ENCODE measurements around the gene WNK2. TPM values are rescaled to one million over a fixed set of nuclear protein-coding genes. Genes with fewer than 3 reads are reported as not detected.

Gene WNK2
- total RNA-seq, 2 experiments from 2014 or later = 1.7 to 2.8 TPM

DNA sequence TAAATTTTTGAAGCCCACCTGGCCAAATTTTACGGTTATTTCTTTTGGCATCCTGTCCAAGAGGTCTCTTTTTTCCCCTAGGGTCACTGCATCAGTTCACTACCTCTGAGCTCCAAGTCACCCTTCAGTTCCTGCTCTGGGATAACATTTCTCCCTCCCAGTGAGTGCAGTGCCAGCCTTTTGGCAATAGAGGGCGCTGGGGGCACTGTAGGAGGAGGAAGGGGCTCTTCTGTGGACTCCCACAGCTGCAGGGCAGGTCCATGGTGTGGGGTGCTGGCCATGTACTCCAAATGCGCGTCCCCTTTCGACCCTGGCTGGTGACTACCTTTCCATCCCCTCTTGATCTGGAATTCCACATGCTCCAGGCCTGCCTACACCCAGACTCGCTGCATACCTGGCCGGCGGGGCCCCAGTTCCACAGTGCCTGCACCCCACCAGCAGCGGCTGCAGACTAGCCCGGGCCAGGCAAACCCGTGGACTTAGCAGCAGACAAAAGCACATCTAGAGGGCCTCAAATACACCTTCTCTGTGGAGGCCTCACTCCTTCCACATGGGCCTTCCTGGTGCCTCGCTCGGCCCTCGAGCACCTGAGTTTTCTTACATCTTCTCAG lies 29.5 kb upstream of the WNK2 start:
- intact Hi-C loops (cut with micrococcal nuclease) = no loop called here
- TF ChIP-seq, protein P1, sequence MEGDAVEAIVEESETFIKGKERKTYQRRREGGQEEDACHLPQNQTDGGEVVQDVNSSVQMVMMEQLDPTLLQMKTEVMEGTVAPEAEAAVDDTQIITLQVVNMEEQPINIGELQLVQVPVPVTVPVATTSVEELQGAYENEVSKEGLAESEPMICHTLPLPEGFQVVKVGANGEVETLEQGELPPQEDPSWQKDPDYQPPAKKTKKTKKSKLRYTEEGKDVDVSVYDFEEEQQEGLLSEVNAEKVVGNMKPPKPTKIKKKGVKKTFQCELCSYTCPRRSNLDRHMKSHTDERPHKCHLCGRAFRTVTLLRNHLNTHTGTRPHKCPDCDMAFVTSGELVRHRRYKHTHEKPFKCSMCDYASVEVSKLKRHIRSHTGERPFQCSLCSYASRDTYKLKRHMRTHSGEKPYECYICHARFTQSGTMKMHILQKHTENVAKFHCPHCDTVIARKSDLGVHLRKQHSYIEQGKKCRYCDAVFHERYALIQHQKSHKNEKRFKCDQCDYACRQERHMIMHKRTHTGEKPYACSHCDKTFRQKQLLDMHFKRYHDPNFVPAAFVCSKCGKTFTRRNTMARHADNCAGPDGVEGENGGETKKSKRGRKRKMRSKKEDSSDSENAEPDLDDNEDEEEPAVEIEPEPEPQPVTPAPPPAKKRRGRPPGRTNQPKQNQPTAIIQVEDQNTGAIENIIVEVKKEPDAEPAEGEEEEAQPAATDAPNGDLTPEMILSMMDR (IDR thresholded peaks at IDR 0.05) = peak; percentile 77
- ChIA-PET CTCF (interaction anchor here (0.6 to 2.1 kb wide), 18 partner anchors 10 to 412 kb away, joined by 3 to 15 read pairs (median 3); no protein-coding TSS in a partner anchor), POLR2A (interaction anchor here (0.7 to 1.4 kb wide), 2 partner anchors 46 to 63 kb away, joined by 3 to 4 read pairs; no protein-coding TSS in a partner anchor)
- H3K9me3 Mint-ChIP-seq = peaks cover 3% of the 10 kb centered on the region
- DNase-seq (peak; percentile 65), ATAC-seq (peak; percentile 62)
- H3K27ac Mint-ChIP-seq = no peak overlapping the region
- peaks cover under 1% of the 10 kb centered on the region for H3K36me3 Mint-ChIP-seq (ENCODE audit: low read depth)
- no peaks in the 10 kb centered on the region for H3K27me3 Mint-ChIP-seq
- no peak overlapping the region for H3K4me3 Mint-ChIP-seq
- peaks cover 17% of the 10 kb centered on the region for H3K4me1 Mint-ChIP-seq (ENCODE audit: low read depth)

DNA sequence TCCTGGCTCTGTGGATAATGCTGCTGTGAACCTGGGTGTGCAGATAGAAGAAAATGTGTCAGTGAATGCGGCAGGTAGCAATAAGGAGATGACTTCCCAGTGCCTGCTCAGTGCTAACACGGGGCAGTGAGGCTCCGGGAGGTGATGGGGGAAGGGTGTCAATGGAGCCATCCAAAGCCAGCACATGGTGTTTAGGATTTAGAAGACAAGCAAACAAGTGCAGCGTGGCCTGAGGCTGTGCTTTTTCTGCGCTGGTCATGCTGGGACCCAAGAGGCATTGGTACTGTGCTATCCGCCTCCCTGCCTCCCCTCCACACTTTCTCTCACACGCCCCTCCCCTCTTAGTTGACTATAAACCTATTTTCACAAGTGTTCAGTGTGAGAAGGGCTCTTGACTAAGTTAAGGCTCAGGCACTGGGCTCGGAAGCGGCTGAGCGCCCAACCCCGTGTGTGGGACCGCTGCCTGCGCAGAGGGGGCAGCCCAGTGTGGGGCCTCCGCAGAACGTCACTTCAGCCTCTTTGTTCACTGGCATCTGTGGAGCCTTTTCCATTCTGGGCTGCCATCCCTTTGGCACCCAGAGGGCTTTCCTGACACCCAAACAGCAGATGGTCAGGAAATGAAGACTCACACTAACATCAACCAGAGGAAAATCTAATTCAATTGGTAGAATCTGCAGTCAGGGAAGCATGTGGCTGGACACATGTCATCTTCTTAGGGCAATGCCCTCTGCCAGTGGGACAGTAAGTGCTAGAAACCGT lies 28.0 kb upstream of the WNK2 start:
- no peaks in the 10 kb centered on the region for H3K27me3 Mint-ChIP-seq
- DNase-seq (no peak), ATAC-seq (no peak)
- TF ChIP-seq, protein P1 (IDR thresholded peaks at IDR 0.05) = no peak
- H3K27ac Mint-ChIP-seq = peak overlapping the region; percentile 52
- POLR2A ChIA-PET = interaction anchor here (0.9 to 1.5 kb wide), 2 partner anchors 46 to 295 kb away, joined by 3 to 4 read pairs; no protein-coding TSS in a partner anchor
- H3K9me3 Mint-ChIP-seq = peaks cover 2% of the 10 kb centered on the region
- intact Hi-C loops (cut with micrococcal nuclease) = loop anchor here (5.0 kb wide), 1 partner anchor 151 kb away; no protein-coding TSS in a partner anchor
- peaks cover 14% of the 10 kb centered on the region for H3K4me1 Mint-ChIP-seq (ENCODE audit: low read depth)
- no peaks in the 10 kb centered on the region for H3K36me3 Mint-ChIP-seq (ENCODE audit: low read depth)
- CTCF ChIA-PET = interaction anchor here (1.2 to 1.8 kb wide), 4 partner anchors 15 to 410 kb away, joined by 3 to 8 read pairs (median 4); no protein-coding TSS in a partner anchor
- H3K4me3 Mint-ChIP-seq = no peak overlapping the region

DNA sequence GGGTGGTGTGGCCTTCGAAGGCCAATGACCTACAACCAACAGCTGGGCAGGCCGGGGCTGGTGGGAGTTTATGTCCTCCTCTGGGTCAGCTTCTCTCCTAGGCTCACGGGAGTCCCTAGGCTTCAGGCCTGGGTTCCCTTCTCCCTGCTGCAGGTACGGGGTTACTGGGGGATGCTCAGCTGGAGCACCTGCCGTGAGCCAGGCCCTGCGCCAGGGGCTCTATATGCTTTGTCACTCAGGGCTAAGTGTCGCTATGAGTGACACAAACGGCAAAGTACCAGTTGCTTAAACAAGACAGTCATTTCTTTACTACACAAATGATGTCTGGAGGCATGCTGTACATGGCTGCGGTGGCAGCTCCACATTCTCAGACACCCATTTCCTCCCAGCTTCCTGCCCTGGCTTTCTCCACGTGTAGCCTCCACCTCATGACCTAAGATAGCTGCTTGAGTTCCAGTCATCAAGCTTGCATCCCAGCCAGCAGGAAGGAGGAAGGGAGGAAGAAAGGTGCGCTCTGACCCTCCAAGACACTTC lies 27.4 kb upstream of the WNK2 start:
- DNase-seq = peak; percentile 65
- intact Hi-C loops (cut with micrococcal nuclease) = loop anchor here (5.0 kb wide), 1 partner anchor 151 kb away; no protein-coding TSS in a partner anchor
- ChIA-PET CTCF (interaction anchor here (0.9 to 1.8 kb wide), 5 partner anchors 15 to 409 kb away, joined by 3 to 8 read pairs (median 4); no protein-coding TSS in a partner anchor), POLR2A (interaction anchor here (0.8 to 1.5 kb wide), 3 partner anchors 23 to 294 kb away, joined by 3 to 4 read pairs (median 3); partner anchors contain the start of gene NINJ1)
- Mint-ChIP-seq H3K9me3 (peaks cover 2% of the 10 kb centered on the region), H3K4me3 (no peak overlapping the region), H3K27me3 (no peaks in the 10 kb centered on the region), H3K4me1 (ENCODE audit: low read depth) (peaks cover 14% of the 10 kb centered on the region), H3K36me3 (ENCODE audit: low read depth) (no peaks in the 10 kb centered on the region), H3K27ac (peak overlapping the region; percentile 52)
- TF ChIP-seq, protein P1 (IDR thresholded peaks at IDR 0.05) = no peak
- ATAC-seq = peak; percentile 69

DNA sequence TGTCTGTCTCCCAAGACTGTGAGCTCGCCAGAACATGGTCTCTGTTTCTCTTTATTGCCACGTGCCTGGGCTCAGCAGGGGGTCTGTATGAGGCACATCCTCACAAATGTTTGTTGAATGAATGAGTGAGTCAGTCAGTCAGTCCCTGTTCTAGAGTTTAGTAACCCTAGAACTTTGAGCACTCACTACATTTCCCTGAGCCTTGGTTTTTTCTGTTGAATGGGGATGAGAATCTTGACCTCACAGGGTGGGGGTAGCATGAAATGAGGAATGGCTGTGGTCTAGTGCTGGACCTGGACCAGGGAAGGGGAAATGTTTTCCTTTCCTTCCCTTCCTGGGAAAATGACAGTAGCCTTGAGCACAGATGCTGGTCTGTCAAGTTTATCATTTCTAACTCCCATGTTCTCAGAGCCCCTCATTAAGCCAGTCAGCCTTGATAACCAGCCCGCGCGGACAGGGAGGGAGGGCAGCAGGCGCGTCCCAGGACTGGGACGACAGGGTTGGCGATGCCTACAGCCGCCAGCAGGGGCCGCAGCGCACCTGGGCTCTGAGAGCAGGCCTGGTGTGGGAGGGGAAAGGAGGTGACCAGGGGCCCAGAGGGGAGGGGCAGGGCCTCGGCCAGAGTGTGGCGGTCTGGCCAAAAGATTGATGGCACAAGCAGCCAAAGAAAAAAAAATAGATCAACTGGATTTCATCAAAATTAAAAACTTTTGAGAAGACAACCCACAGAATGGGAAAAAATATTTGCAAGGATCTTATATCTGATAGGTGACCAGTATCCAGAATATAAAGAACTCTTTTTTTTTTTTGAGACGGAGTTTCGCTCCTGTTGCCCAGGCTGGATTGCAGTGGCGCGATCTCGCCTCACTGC lies 24.1 kb upstream of the WNK2 start:
- DNase-seq (peak; percentile 82), ATAC-seq (peak; percentile 88)
- POLR2A ChIA-PET = no interaction called here
- TF ChIP-seq, protein P1 (IDR thresholded peaks at IDR 0.05) = peak; percentile 98
- Mint-ChIP-seq H3K9me3 (peaks cover 2% of the 10 kb centered on the region), H3K4me1 (ENCODE audit: low read depth) (peaks cover 14% of the 10 kb centered on the region), H3K36me3 (ENCODE audit: low read depth) (no peaks in the 10 kb centered on the region), H3K4me3 (no peak overlapping the region), H3K27me3 (no peaks in the 10 kb centered on the region), H3K27ac (no peak overlapping the region)
- CTCF ChIA-PET = interaction anchor here (0.6 to 2.9 kb wide), 11 partner anchors 8 to 332 kb away, joined by 3 to 13 read pairs (median 3); no protein-coding TSS in a partner anchor
- intact Hi-C loops (cut with micrococcal nuclease) = loop anchor here (5.0 kb wide), 1 partner anchor 147 kb away; no protein-coding TSS in a partner anchor
